GM19395 (cell line): ENCODE results near the gene SPAG17.

ENCODE experiments used
- ATAC-seq: cut with Tn5 transposase; IDR thresholded peaks from one replicate; pipeline ENCODE4 v1.9.1; 2021; ENCODE audit warnings: mild to moderate bottlenecking, moderate library complexity; ENCODE audit not compliant: unreplicated experiment

The SPAG17 gene

GRCh38 chr1:118122234-118123004 lies 62.6 kb downstream of the SPAG17 start:
- no peak for ATAC-seq

- ATAC-seq = no peak
Observed at GRCh38 chr1:118118873-118119463, 66.1 kb downstream of the SPAG17 start.

GRCh38 chr1:118118469-118118868 lies 66.6 kb downstream of the SPAG17 start:
- ATAC-seq = no peak

GRCh38 chr1:118117521-118117920 lies 67.5 kb downstream of the SPAG17 start:
- ATAC-seq = no peak

GRCh38 chr1:118116909-118117308 lies 68.1 kb downstream of the SPAG17 start:
- no peak for ATAC-seq

- no peak for ATAC-seq
Observed at GRCh38 chr1:118116401-118116800, 68.6 kb downstream of the SPAG17 start.

GRCh38 chr1:118115567-118116295 lies 69.3 kb downstream of the SPAG17 start:
- ATAC-seq = no peak

GRCh38 chr1:118113261-118113660 lies 71.8 kb downstream of the SPAG17 start:
- no peak for ATAC-seq

- no peak for ATAC-seq
Observed at GRCh38 chr1:118110580-118110979, 74.4 kb downstream of the SPAG17 start.

GRCh38 chr1:118104951-118105350 lies 80.1 kb downstream of the SPAG17 start:
- no peak for ATAC-seq

- no peak for ATAC-seq
Observed at GRCh38 chr1:118102445-118102844, 82.6 kb downstream of the SPAG17 start.

- ATAC-seq = no peak
Observed at GRCh38 chr1:118101999-118102398, 83.0 kb downstream of the SPAG17 start.

- no peak for ATAC-seq
Observed at GRCh38 chr1:118101515-118101844, 83.5 kb downstream of the SPAG17 start.

GRCh38 chr1:118100686-118101514 lies 84.1 kb downstream of the SPAG17 start:
- ATAC-seq = no peak

GRCh38 chr1:118099686-118100085 lies 85.3 kb downstream of the SPAG17 start:
- no peak for ATAC-seq

GRCh38 chr1:118097622-118098348 lies 87.2 kb downstream of the SPAG17 start:
- ATAC-seq = no peak

- ATAC-seq = no peak
Observed at GRCh38 chr1:118093017-118093416, 92.0 kb downstream of the SPAG17 start.

GRCh38 chr1:118090130-118090529 lies 94.9 kb downstream of the SPAG17 start:
- ATAC-seq = no peak

- ATAC-seq = no peak
Observed at GRCh38 chr1:118085365-118085764, 99.7 kb downstream of the SPAG17 start.

- no peak for ATAC-seq
Observed at GRCh38 chr1:118084400-118084799, 100.6 kb downstream of the SPAG17 start.

GRCh38 chr1:118082984-118083383 lies 102.0 kb downstream of the SPAG17 start:
- ATAC-seq = no peak
